ENCODE measurements around the gene DCTN5. TPM values are rescaled to one million over a fixed set of nuclear protein-coding genes. Genes with fewer than 3 reads are reported as not detected.

The DCTN5 gene
- polyA plus RNA-seq, 1 of the 3 experiments (the other 2 are of a cell fraction) = 45.6 TPM

GRCh38 chr16:23695756-23696155 is 54.5 kb downstream of the DCTN5 start:
- no peak overlapping the region for H3K4me2 ChIP-seq
- WGBS (ENCODE audit: low lambda C conversion rate) = 90% methylated on average over 11 of the region's 11 CpGs
- no peaks in the 10 kb centered on the region for H3K4me1 ChIP-seq (ENCODE audit: control insufficient read depth in 1 of 2, insufficient read depth in 2 of 2, low read depth in 1 of 2, low read length in 1 of 2)
- H3K36me3 ChIP-seq (replicated peaks in 1 of 2; ENCODE audit: control insufficient read depth in 1 of 2, insufficient read depth in 2 of 2, low read length in 1 of 2) = peaks cover 0 to 11% of the 10 kb centered on the region in 2 experiments
- no peaks in the 10 kb centered on the region for H3K79me2 ChIP-seq (ENCODE audit: insufficient read depth)
- H3K27ac ChIP-seq (ENCODE audit: low read depth in 2 of 2, low read length in 1 of 2) = no peak overlapping the region
- no peak overlapping the region for H3K9ac ChIP-seq
- no peaks in the 10 kb centered on the region for H3K27me3 ChIP-seq (ENCODE audit: insufficient read depth)
- CTCF ChIA-PET = no interaction called here
- no peaks in the 10 kb centered on the region for H3F3A ChIP-seq (replicated peaks; ENCODE audit: insufficient read depth)
- POLR2A ChIA-PET = no interaction called here
- no peaks in the 10 kb centered on the region for H4K20me1 ChIP-seq (ENCODE audit: insufficient read depth)
- TF ChIP-seq RAD21 (IDR thresholded peaks at IDR 0.05; ENCODE audit: low read length) = no peak
- TF ChIP-seq FOXJ3 (CRISPR knock-in tag; IDR thresholded peaks at IDR 0.05) = no peak
- TF ChIP-seq GABPA (IDR thresholded peaks at IDR 0.05; ENCODE audit: low read depth) = no peak
- TF ChIP-seq FOSL2 (IDR thresholded peaks at IDR 0.05; ENCODE audit: borderline replicate concordance, low read depth) = no peak
- no peak for TF ChIP-seq SMC3 (IDR thresholded peaks at IDR 0.05; ENCODE audit: low read depth, low read length)
- H3K9me2 ChIP-seq = no peaks in the 10 kb centered on the region
- DNase-seq = no peak
- H3K4me3 ChIP-seq (ENCODE audit: low read depth in 2 of 2, low read length in 1 of 2) = no peak overlapping the region
- H2AFZ ChIP-seq (ENCODE audit: low read depth) = no peak overlapping the region
- no peaks in the 10 kb centered on the region for H3K9me3 ChIP-seq

GRCh38 chr16:23699100-23699499 is 57.8 kb downstream of the DCTN5 start:
- Histone ChIP-seq H3K4me3 (ENCODE audit: low read depth in 2 of 2, low read length in 1 of 2) (no peak overlapping the region), H3K27ac (ENCODE audit: low read depth in 2 of 2, low read length in 1 of 2) (no peak overlapping the region), H3K79me2 (ENCODE audit: insufficient read depth) (no peaks in the 10 kb centered on the region), H3K4me1 (ENCODE audit: control insufficient read depth in 1 of 2, insufficient read depth in 2 of 2, low read depth in 1 of 2, low read length in 1 of 2) (no peaks in the 10 kb centered on the region), H3K4me2 (no peak overlapping the region), H3K9ac (no peak overlapping the region), H3K27me3 (ENCODE audit: insufficient read depth) (no peaks in the 10 kb centered on the region), H3K36me3 (replicated peaks in 1 of 2; ENCODE audit: control insufficient read depth in 1 of 2, insufficient read depth in 2 of 2, low read length in 1 of 2) (no peaks in the 10 kb centered on the region), H3F3A (replicated peaks; ENCODE audit: insufficient read depth) (no peaks in the 10 kb centered on the region), H3K9me3 (no peaks in the 10 kb centered on the region), H2AFZ (ENCODE audit: low read depth) (no peak overlapping the region), H4K20me1 (ENCODE audit: insufficient read depth) (no peaks in the 10 kb centered on the region), H3K9me2 (no peaks in the 10 kb centered on the region)
- CTCF ChIA-PET = no interaction called here
- POLR2A ChIA-PET = no interaction called here
- TF ChIP-seq RXRA (IDR thresholded peaks at IDR 0.05; ENCODE audit: borderline replicate concordance, low read depth) = no peak
- no peak for TF ChIP-seq YY1 (IDR thresholded peaks at IDR 0.05; ENCODE audit: low read depth)
- TF ChIP-seq ELF1 (IDR thresholded peaks at IDR 0.05) = no peak
- TF ChIP-seq FOXM1 (IDR thresholded peaks at IDR 0.05; ENCODE audit: low read depth) = no peak
- TF ChIP-seq TEAD4 (IDR thresholded peaks at IDR 0.05; ENCODE audit: borderline replicate concordance, insufficient read depth) = no peak
- no peak for TF ChIP-seq USF2 (IDR thresholded peaks at IDR 0.05; ENCODE audit: borderline replicate concordance, low read depth, low read length)
- no peak for TF ChIP-seq CHD2 (IDR thresholded peaks at IDR 0.05; ENCODE audit: low read length, partially characterized antibody)
- no peak for TF ChIP-seq REST (IDR thresholded peaks at IDR 0.05; ENCODE audit: low read depth, low read length)
- no peak for DNase-seq
- WGBS (ENCODE audit: low lambda C conversion rate) = 91% methylated on average over 3 of the region's 4 CpGs

Measured in SK-N-SH (cell line).